Measurements from ENCODE around the gene SNRPD3. TPM values are rescaled to one million over a fixed set of nuclear protein-coding genes. Genes with fewer than 3 reads are reported as not detected.

Gene SNRPD3
- total RNA-seq, 2 experiments from 2014 or later: 132 to 139 TPM

- ATAC-seq: no peak
- Mint-ChIP-seq H3K4me1 (no peaks in the 10 kb centered on the region), H3K4me3 (no peak overlapping the region), H3K9me3 (ENCODE audit: low read depth) (no peaks in the 10 kb centered on the region), H3K36me3 (no peaks in the 10 kb centered on the region), H3K27me3 (no peaks in the 10 kb centered on the region), H3K27ac (no peak overlapping the region)
- CTCF ChIA-PET: no interaction called here
- no peak for DNase-seq
These were observed 28.5 kb downstream of the SNRPD3 start for GRCh38 chr22:24584166-24584790.

- CTCF ChIA-PET: no interaction called here
- H3K9me3 Mint-ChIP-seq (ENCODE audit: low read depth): no peaks in the 10 kb centered on the region
- DNase-seq: no peak
These were observed 29.1 kb downstream of the SNRPD3 start for GRCh38 chr22:24584871-24585411.

GRCh38 chr22:24585461-24585860, 29.7 kb downstream of the SNRPD3 start:
- H3K27ac Mint-ChIP-seq: no peak overlapping the region
- H3K27me3 Mint-ChIP-seq: no peaks in the 10 kb centered on the region
- no peak for ATAC-seq
- no peaks in the 10 kb centered on the region for H3K9me3 Mint-ChIP-seq (ENCODE audit: low read depth)
- CTCF ChIA-PET: no interaction called here
- H3K4me1 Mint-ChIP-seq: no peaks in the 10 kb centered on the region
- no peaks in the 10 kb centered on the region for H3K36me3 Mint-ChIP-seq
- DNase-seq: no peak
- no peak overlapping the region for H3K4me3 Mint-ChIP-seq

More at GRCh38 chr22:24584871-24585411, 29.1 kb downstream of the SNRPD3 start:
- H3K36me3 Mint-ChIP-seq: no peaks in the 10 kb centered on the region
- H3K4me3 Mint-ChIP-seq: no peak overlapping the region
- ATAC-seq: no peak
- no peak overlapping the region for H3K27ac Mint-ChIP-seq
- H3K4me1 Mint-ChIP-seq: no peaks in the 10 kb centered on the region
- H3K27me3 Mint-ChIP-seq: no peaks in the 10 kb centered on the region

GRCh38 chr22:24585927-24586546, 30.2 kb downstream of the SNRPD3 start:
- Mint-ChIP-seq H3K36me3 (no peaks in the 10 kb centered on the region), H3K9me3 (ENCODE audit: low read depth) (no peaks in the 10 kb centered on the region), H3K27me3 (no peaks in the 10 kb centered on the region), H3K4me3 (no peak overlapping the region), H3K27ac (no peak overlapping the region), H3K4me1 (no peaks in the 10 kb centered on the region)
- no peak for ATAC-seq
- no peak for DNase-seq
- CTCF ChIA-PET: interaction anchor here (0.8 kb wide), 1 partner anchor 1888 kb away, joined by 3 read pairs; no protein-coding TSS in a partner anchor

GRCh38 chr22:24587251-24587650, 31.5 kb downstream of the SNRPD3 start:
- H3K27ac Mint-ChIP-seq: no peak overlapping the region
- H3K4me1 Mint-ChIP-seq: peaks cover 3% of the 10 kb centered on the region
- H3K27me3 Mint-ChIP-seq: peaks cover 3% of the 10 kb centered on the region
- no peak overlapping the region for H3K4me3 Mint-ChIP-seq
- no peak for DNase-seq
- ATAC-seq: no peak
- no peaks in the 10 kb centered on the region for H3K36me3 Mint-ChIP-seq
- CTCF ChIA-PET: interaction anchor here (0.9 kb wide), 1 partner anchor 9 kb away, joined by 3 read pairs; no protein-coding TSS in a partner anchor
- no peaks in the 10 kb centered on the region for H3K9me3 Mint-ChIP-seq (ENCODE audit: low read depth)

GRCh38 chr22:24587948-24588347, 32.1 kb downstream of the SNRPD3 start:
- H3K27ac Mint-ChIP-seq: no peak overlapping the region
- H3K4me1 Mint-ChIP-seq: peaks cover 6% of the 10 kb centered on the region
- CTCF ChIA-PET: interaction anchor here (0.9 kb wide), 1 partner anchor 10 kb away, joined by 3 read pairs; no protein-coding TSS in a partner anchor
- H3K36me3 Mint-ChIP-seq: no peaks in the 10 kb centered on the region
- H3K4me3 Mint-ChIP-seq: no peak overlapping the region
- no peak for ATAC-seq
- H3K9me3 Mint-ChIP-seq (ENCODE audit: low read depth): no peaks in the 10 kb centered on the region
- peaks cover 5% of the 10 kb centered on the region for H3K27me3 Mint-ChIP-seq
- no peak for DNase-seq

- H3K4me3 Mint-ChIP-seq: no peak overlapping the region
- DNase-seq: no peak
- H3K9me3 Mint-ChIP-seq (ENCODE audit: low read depth): no peaks in the 10 kb centered on the region
- no peak overlapping the region for H3K27ac Mint-ChIP-seq
- CTCF ChIA-PET: no interaction called here
- ATAC-seq: no peak
- peaks cover 5% of the 10 kb centered on the region for H3K27me3 Mint-ChIP-seq
- H3K4me1 Mint-ChIP-seq: peaks cover 6% of the 10 kb centered on the region
- H3K36me3 Mint-ChIP-seq: no peaks in the 10 kb centered on the region
These were observed 32.6 kb downstream of the SNRPD3 start for GRCh38 chr22:24588381-24588756.

- no peak for DNase-seq
- Mint-ChIP-seq H3K27ac (no peak overlapping the region), H3K9me3 (ENCODE audit: low read depth) (no peaks in the 10 kb centered on the region), H3K4me3 (no peak overlapping the region), H3K27me3 (peaks cover 5% of the 10 kb centered on the region), H3K4me1 (peaks cover 6% of the 10 kb centered on the region), H3K36me3 (no peaks in the 10 kb centered on the region)
- CTCF ChIA-PET: no interaction called here
- no peak for ATAC-seq
These were observed 33.1 kb downstream of the SNRPD3 start for GRCh38 chr22:24588757-24589481.

- DNase-seq (no peak), ATAC-seq (no peak)
- Mint-ChIP-seq H3K27me3 (peaks cover 5% of the 10 kb centered on the region), H3K9me3 (ENCODE audit: low read depth) (no peaks in the 10 kb centered on the region), H3K36me3 (no peaks in the 10 kb centered on the region), H3K4me1 (peaks cover 6% of the 10 kb centered on the region), H3K4me3 (no peak overlapping the region), H3K27ac (no peak overlapping the region)
- CTCF ChIA-PET: no interaction called here
These were observed 33.8 kb downstream of the SNRPD3 start for GRCh38 chr22:24589518-24590030.

GRCh38 chr22:24590596-24591173, 34.9 kb downstream of the SNRPD3 start:
- H3K4me3 Mint-ChIP-seq: no peak overlapping the region
- peaks cover 5% of the 10 kb centered on the region for H3K27me3 Mint-ChIP-seq
- DNase-seq: no peak
- H3K36me3 Mint-ChIP-seq: no peaks in the 10 kb centered on the region
- H3K27ac Mint-ChIP-seq: no peak overlapping the region
- peaks cover 6% of the 10 kb centered on the region for H3K4me1 Mint-ChIP-seq
- CTCF ChIA-PET: no interaction called here
- H3K9me3 Mint-ChIP-seq (ENCODE audit: low read depth): no peaks in the 10 kb centered on the region
- no peak for ATAC-seq

- ATAC-seq (no peak), DNase-seq (no peak)
- Mint-ChIP-seq H3K36me3 (no peaks in the 10 kb centered on the region), H3K27me3 (peaks cover 5% of the 10 kb centered on the region), H3K9me3 (ENCODE audit: low read depth) (no peaks in the 10 kb centered on the region), H3K4me1 (peaks cover 6% of the 10 kb centered on the region), H3K27ac (no peak overlapping the region), H3K4me3 (no peak overlapping the region)
- CTCF ChIA-PET: no interaction called here
These were observed 35.6 kb downstream of the SNRPD3 start for GRCh38 chr22:24591286-24591830.

GRCh38 chr22:24592058-24592850, 36.5 kb downstream of the SNRPD3 start:
- CTCF ChIA-PET: interaction anchor here (0.6 kb wide), 1 partner anchor 28 kb away, joined by 3 read pairs; no protein-coding TSS in a partner anchor
- ATAC-seq: peak; percentile 13
- H3K27ac Mint-ChIP-seq: peak overlapping the region; percentile 40

More at GRCh38 chr22:24592058-24592850, 36.5 kb downstream of the SNRPD3 start:
- no peaks in the 10 kb centered on the region for H3K36me3 Mint-ChIP-seq
- H3K9me3 Mint-ChIP-seq (ENCODE audit: low read depth): no peaks in the 10 kb centered on the region
- peaks cover 6% of the 10 kb centered on the region for H3K4me1 Mint-ChIP-seq
- DNase-seq: no peak
- H3K4me3 Mint-ChIP-seq: peak overlapping the region; percentile 75
- H3K27me3 Mint-ChIP-seq: peaks cover 5% of the 10 kb centered on the region

All from activated CD8-positive, alpha-beta memory T cell treated with anti-CD3 and anti-CD28 coated beads, Interleukin-2, amount 10 ng/mL, durations not matched to agents 7 days and 5 days (primary cell).